ENCODE measurements around the gene TCEANC2. TPM values are rescaled to one million over a fixed set of nuclear protein-coding genes. Genes with fewer than 3 reads are reported as not detected.

Gene TCEANC2
- total RNA-seq, 1 experiment from 2014 or later = 5.3 TPM

DNA sequence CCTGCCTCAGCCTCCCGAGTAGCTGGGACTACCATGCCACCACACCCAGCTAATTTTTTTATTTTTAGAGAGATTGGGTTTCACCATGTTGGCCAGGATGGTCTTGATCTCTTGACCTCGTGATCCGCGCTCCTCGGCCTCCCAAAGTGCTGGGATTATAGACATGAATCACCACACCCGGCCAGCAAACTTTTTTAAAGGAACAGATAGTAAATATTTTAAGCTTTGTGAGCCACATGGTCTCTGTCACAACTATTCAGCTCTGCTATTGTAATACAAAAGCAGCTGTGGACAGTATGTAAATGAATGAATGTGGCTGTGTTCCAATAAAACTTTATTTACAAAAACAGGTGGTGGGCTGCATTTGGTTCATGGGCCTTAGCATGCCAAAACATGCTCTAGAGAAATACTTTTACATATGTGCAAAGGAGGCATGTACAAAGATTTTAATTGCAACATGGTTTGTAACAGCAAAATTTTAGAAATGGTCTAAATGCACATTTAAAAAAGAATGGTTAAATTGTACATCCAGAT, 52.4 kb downstream of the TCEANC2 start:
- Histone ChIP-seq H3K27me3 (ENCODE audit: low read length) (no peaks in the 10 kb centered on the region), H4K20me1 (ENCODE audit: insufficient read depth, low read depth, low read length) (no peaks in the 10 kb centered on the region), H3K4me1 (ENCODE audit: low read length) (no peaks in the 10 kb centered on the region), H3K79me2 (ENCODE audit: low read length) (no peaks in the 10 kb centered on the region), H3K9me3 (ENCODE audit: low read length) (no peaks in the 10 kb centered on the region), H3K9me2 (replicated peaks; ENCODE audit: insufficient read depth, low read length) (no peaks in the 10 kb centered on the region), H3K4me3 (ENCODE audit: low read length) (no peak overlapping the region), H3K27ac (ENCODE audit: low read length) (no peak overlapping the region), H3K4me2 (ENCODE audit: low read depth, low read length, poor library complexity, severe bottlenecking) (no peak overlapping the region), H2AFZ (ENCODE audit: low read length) (no peak overlapping the region), H3K9ac (ENCODE audit: low read length) (no peak overlapping the region), H3K36me3 (ENCODE audit: insufficient read depth, low read length) (no peaks in the 10 kb centered on the region)
- no peak for DNase-seq

DNA sequence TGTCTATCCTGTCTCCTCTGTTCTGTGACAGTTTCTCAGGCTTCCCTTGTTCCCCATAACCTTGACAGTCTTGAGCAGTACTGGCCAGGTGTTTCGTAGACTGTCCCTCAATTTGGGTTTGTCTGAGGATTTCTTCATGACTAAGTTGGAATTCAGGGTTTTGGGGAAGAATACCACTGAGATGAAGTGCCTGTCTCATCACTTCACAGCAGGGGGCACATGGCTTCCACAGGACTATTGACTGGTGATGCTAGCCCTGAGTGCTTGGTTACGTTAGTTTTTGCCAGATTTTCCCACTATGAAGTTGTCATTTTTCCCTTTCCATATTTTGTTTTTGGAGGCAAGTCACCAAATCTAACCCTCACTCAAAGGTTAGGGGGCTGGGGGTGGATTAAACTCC, 53.7 kb downstream of the TCEANC2 start:
- Histone ChIP-seq H3K4me3 (ENCODE audit: low read length) (no peak overlapping the region), H3K4me2 (ENCODE audit: low read depth, low read length, poor library complexity, severe bottlenecking) (no peak overlapping the region), H3K36me3 (ENCODE audit: insufficient read depth, low read length) (no peaks in the 10 kb centered on the region), H3K9me2 (replicated peaks; ENCODE audit: insufficient read depth, low read length) (no peaks in the 10 kb centered on the region), H4K20me1 (ENCODE audit: insufficient read depth, low read depth, low read length) (no peaks in the 10 kb centered on the region), H3K9ac (ENCODE audit: low read length) (no peak overlapping the region), H3K27me3 (ENCODE audit: low read length) (no peaks in the 10 kb centered on the region), H3K4me1 (ENCODE audit: low read length) (no peaks in the 10 kb centered on the region), H3K79me2 (ENCODE audit: low read length) (no peaks in the 10 kb centered on the region), H3K9me3 (ENCODE audit: low read length) (no peaks in the 10 kb centered on the region), H2AFZ (ENCODE audit: low read length) (no peak overlapping the region), H3K27ac (ENCODE audit: low read length) (no peak overlapping the region)
- DNase-seq = no peak

- H3K27ac ChIP-seq (ENCODE audit: low read length) = no peak overlapping the region
- no peak overlapping the region for H3K4me3 ChIP-seq (ENCODE audit: low read length)
- no peak overlapping the region for H3K9ac ChIP-seq (ENCODE audit: low read length)
- no peak for DNase-seq
- no peaks in the 10 kb centered on the region for H4K20me1 ChIP-seq (ENCODE audit: insufficient read depth, low read depth, low read length)
- H3K4me1 ChIP-seq (ENCODE audit: low read length) = no peaks in the 10 kb centered on the region
- H3K4me2 ChIP-seq (ENCODE audit: low read depth, low read length, poor library complexity, severe bottlenecking) = no peak overlapping the region
- no peaks in the 10 kb centered on the region for H3K9me2 ChIP-seq (replicated peaks; ENCODE audit: insufficient read depth, low read length)
- no peaks in the 10 kb centered on the region for H3K9me3 ChIP-seq (ENCODE audit: low read length)
- H3K79me2 ChIP-seq (ENCODE audit: low read length) = no peaks in the 10 kb centered on the region
- no peak overlapping the region for H2AFZ ChIP-seq (ENCODE audit: low read length)
- no peaks in the 10 kb centered on the region for H3K36me3 ChIP-seq (ENCODE audit: insufficient read depth, low read length)
- no peaks in the 10 kb centered on the region for H3K27me3 ChIP-seq (ENCODE audit: low read length)
Observed at GRCh38 chr1:54108156-54108555, 54.7 kb downstream of the TCEANC2 start.

DNA sequence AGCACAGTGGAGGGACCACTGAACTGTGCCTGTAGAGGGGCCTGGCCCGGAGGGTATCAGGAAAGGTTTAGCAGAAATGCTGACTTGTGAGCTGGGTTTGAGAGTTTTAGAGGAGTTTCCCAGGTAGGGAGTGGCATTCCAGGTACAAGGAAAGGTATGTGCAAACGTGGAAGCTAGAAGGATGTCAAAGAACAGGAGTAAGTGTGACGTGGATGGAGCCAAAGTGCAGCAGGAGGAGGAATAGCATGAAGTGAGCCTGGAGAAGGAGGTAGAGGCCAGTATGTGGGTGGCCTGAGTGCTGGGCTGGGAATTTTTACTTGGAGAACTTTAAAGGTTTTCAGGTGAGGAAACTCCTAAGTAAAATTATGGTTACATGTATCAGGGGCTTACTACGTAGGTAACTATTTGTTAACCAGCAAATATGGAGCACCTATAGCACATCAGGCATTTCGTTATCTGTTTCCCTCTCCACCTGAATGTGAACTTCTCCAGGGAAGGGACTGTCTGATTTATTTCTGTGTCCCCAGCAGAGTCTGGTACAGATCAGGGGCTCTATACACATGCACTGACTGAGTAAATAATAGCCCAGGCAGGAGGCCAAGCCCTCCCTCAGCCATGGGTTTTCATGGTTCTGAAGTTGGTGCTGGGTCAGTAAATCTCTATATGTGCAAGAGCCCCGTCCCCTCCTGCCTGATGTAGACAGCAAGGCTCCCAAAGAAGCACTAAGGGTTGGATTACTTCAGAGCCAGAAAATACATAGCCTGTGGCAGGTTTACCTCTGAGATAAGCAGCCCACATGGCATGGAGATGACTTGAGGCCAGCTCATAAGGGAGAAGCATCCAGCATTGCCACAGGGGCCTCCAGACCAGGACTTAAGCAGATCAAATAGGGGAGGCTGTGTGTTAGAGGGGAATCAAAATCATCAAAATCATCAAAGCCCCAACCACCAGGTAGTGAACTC, 56.0 kb downstream of the TCEANC2 start:
- no peak overlapping the region for H3K4me3 ChIP-seq (ENCODE audit: low read length)
- no peaks in the 10 kb centered on the region for H4K20me1 ChIP-seq (ENCODE audit: insufficient read depth, low read depth, low read length)
- H3K36me3 ChIP-seq (ENCODE audit: insufficient read depth, low read length) = no peaks in the 10 kb centered on the region
- H3K9me3 ChIP-seq (ENCODE audit: low read length) = no peaks in the 10 kb centered on the region
- DNase-seq = no peak
- no peak overlapping the region for H3K4me2 ChIP-seq (ENCODE audit: low read depth, low read length, poor library complexity, severe bottlenecking)
- H3K9ac ChIP-seq (ENCODE audit: low read length) = no peak overlapping the region
- H3K27ac ChIP-seq (ENCODE audit: low read length) = no peak overlapping the region
- no peaks in the 10 kb centered on the region for H3K79me2 ChIP-seq (ENCODE audit: low read length)
- H3K27me3 ChIP-seq (ENCODE audit: low read length) = no peaks in the 10 kb centered on the region
- no peak overlapping the region for H2AFZ ChIP-seq (ENCODE audit: low read length)
- no peaks in the 10 kb centered on the region for H3K9me2 ChIP-seq (replicated peaks; ENCODE audit: insufficient read depth, low read length)
- no peaks in the 10 kb centered on the region for H3K4me1 ChIP-seq (ENCODE audit: low read length)

GRCh38 chr1:54110996-54111395, 57.6 kb downstream of the TCEANC2 start:
- no peaks in the 10 kb centered on the region for H3K27me3 ChIP-seq (ENCODE audit: low read length)
- H3K9me2 ChIP-seq (replicated peaks; ENCODE audit: insufficient read depth, low read length) = no peaks in the 10 kb centered on the region
- no peak for DNase-seq
- no peak overlapping the region for H3K27ac ChIP-seq (ENCODE audit: low read length)
- H3K36me3 ChIP-seq (ENCODE audit: insufficient read depth, low read length) = no peaks in the 10 kb centered on the region
- no peak overlapping the region for H3K4me3 ChIP-seq (ENCODE audit: low read length)
- no peak overlapping the region for H3K4me2 ChIP-seq (ENCODE audit: low read depth, low read length, poor library complexity, severe bottlenecking)
- H2AFZ ChIP-seq (ENCODE audit: low read length) = no peak overlapping the region
- no peaks in the 10 kb centered on the region for H3K4me1 ChIP-seq (ENCODE audit: low read length)
- H3K79me2 ChIP-seq (ENCODE audit: low read length) = no peaks in the 10 kb centered on the region
- no peak overlapping the region for H3K9ac ChIP-seq (ENCODE audit: low read length)
- no peaks in the 10 kb centered on the region for H4K20me1 ChIP-seq (ENCODE audit: insufficient read depth, low read depth, low read length)
- H3K9me3 ChIP-seq (ENCODE audit: low read length) = no peaks in the 10 kb centered on the region

GRCh38 chr1:54111624-54112023, 58.2 kb downstream of the TCEANC2 start:
- no peaks in the 10 kb centered on the region for H3K79me2 ChIP-seq (ENCODE audit: low read length)
- no peaks in the 10 kb centered on the region for H3K9me3 ChIP-seq (ENCODE audit: low read length)
- H3K27ac ChIP-seq (ENCODE audit: low read length) = no peak overlapping the region
- no peaks in the 10 kb centered on the region for H4K20me1 ChIP-seq (ENCODE audit: insufficient read depth, low read depth, low read length)
- no peaks in the 10 kb centered on the region for H3K36me3 ChIP-seq (ENCODE audit: insufficient read depth, low read length)
- H3K4me1 ChIP-seq (ENCODE audit: low read length) = no peaks in the 10 kb centered on the region
- no peak overlapping the region for H3K4me2 ChIP-seq (ENCODE audit: low read depth, low read length, poor library complexity, severe bottlenecking)
- no peak overlapping the region for H3K4me3 ChIP-seq (ENCODE audit: low read length)
- no peaks in the 10 kb centered on the region for H3K9me2 ChIP-seq (replicated peaks; ENCODE audit: insufficient read depth, low read length)
- H3K9ac ChIP-seq (ENCODE audit: low read length) = no peak overlapping the region
- no peaks in the 10 kb centered on the region for H3K27me3 ChIP-seq (ENCODE audit: low read length)
- H2AFZ ChIP-seq (ENCODE audit: low read length) = no peak overlapping the region
- DNase-seq = no peak

DNA sequence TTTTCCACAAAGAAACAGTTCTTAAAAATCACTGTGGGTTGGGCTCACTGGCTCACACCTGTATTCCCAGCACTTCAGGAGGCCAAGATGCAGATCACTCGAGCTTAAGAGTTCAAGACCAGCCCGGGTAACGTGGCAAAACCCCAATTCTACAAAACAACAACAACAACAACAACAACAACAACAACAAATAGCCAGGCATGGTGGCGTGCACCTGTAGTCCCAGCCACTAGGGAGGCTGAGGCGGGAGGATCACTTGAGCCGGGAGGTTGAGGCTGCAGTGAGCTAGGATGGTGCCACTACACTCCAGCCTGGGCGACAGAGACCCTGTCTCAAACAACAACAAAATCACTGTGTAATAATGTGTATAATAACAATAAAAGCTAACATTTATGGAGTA, 58.6 kb downstream of the TCEANC2 start:
- Histone ChIP-seq H4K20me1 (ENCODE audit: insufficient read depth, low read depth, low read length) (no peaks in the 10 kb centered on the region), H3K27ac (ENCODE audit: low read length) (no peak overlapping the region), H3K9me3 (ENCODE audit: low read length) (no peaks in the 10 kb centered on the region), H3K4me1 (ENCODE audit: low read length) (no peaks in the 10 kb centered on the region), H3K36me3 (ENCODE audit: insufficient read depth, low read length) (no peaks in the 10 kb centered on the region), H2AFZ (ENCODE audit: low read length) (no peak overlapping the region), H3K4me2 (ENCODE audit: low read depth, low read length, poor library complexity, severe bottlenecking) (no peak overlapping the region), H3K79me2 (ENCODE audit: low read length) (no peaks in the 10 kb centered on the region), H3K9ac (ENCODE audit: low read length) (no peak overlapping the region), H3K9me2 (replicated peaks; ENCODE audit: insufficient read depth, low read length) (no peaks in the 10 kb centered on the region), H3K27me3 (ENCODE audit: low read length) (no peaks in the 10 kb centered on the region), H3K4me3 (ENCODE audit: low read length) (no peak overlapping the region)
- DNase-seq = no peak

- H3K36me3 ChIP-seq (ENCODE audit: insufficient read depth, low read length) = no peaks in the 10 kb centered on the region
- H3K27me3 ChIP-seq (ENCODE audit: low read length) = no peaks in the 10 kb centered on the region
- H3K4me2 ChIP-seq (ENCODE audit: low read depth, low read length, poor library complexity, severe bottlenecking) = no peak overlapping the region
- no peaks in the 10 kb centered on the region for H3K79me2 ChIP-seq (ENCODE audit: low read length)
- no peak overlapping the region for H3K4me3 ChIP-seq (ENCODE audit: low read length)
- no peak overlapping the region for H3K9ac ChIP-seq (ENCODE audit: low read length)
- no peaks in the 10 kb centered on the region for H3K9me2 ChIP-seq (replicated peaks; ENCODE audit: insufficient read depth, low read length)
- H3K27ac ChIP-seq (ENCODE audit: low read length) = no peak overlapping the region
- no peak overlapping the region for H2AFZ ChIP-seq (ENCODE audit: low read length)
- no peaks in the 10 kb centered on the region for H4K20me1 ChIP-seq (ENCODE audit: insufficient read depth, low read depth, low read length)
- no peaks in the 10 kb centered on the region for H3K9me3 ChIP-seq (ENCODE audit: low read length)
- no peak for DNase-seq
- H3K4me1 ChIP-seq (ENCODE audit: low read length) = no peaks in the 10 kb centered on the region
Observed at GRCh38 chr1:54112705-54113368, 59.4 kb downstream of the TCEANC2 start.
